GM18858 (cell line): ENCODE results near the gene CAMK2B.

Source experiments
- ATAC-seq: cut with Tn5 transposase; IDR thresholded peaks from one replicate; pipeline ENCODE4 v1.9.1; 2021; ENCODE audit not compliant: unreplicated experiment

Gene CAMK2B

GRCh38 chr7:44275957-44276570 is 49.3 kb downstream of the CAMK2B start:
- ATAC-seq: no peak

GRCh38 chr7:44275146-44275545 is 50.2 kb downstream of the CAMK2B start:
- ATAC-seq: no peak

GRCh38 chr7:44274623-44274975 is 50.8 kb downstream of the CAMK2B start:
- no peak for ATAC-seq

- ATAC-seq: no peak
Observed at GRCh38 chr7:44273681-44274622, 51.4 kb downstream of the CAMK2B start.

- no peak for ATAC-seq
Observed at GRCh38 chr7:44272981-44273380, 52.4 kb downstream of the CAMK2B start.

GRCh38 chr7:44272456-44272855 is 52.9 kb downstream of the CAMK2B start:
- no peak for ATAC-seq

GRCh38 chr7:44269943-44270493 is 55.4 kb downstream of the CAMK2B start:
- ATAC-seq: no peak

GRCh38 chr7:44269417-44269816 is 56.0 kb downstream of the CAMK2B start:
- no peak for ATAC-seq

GRCh38 chr7:44268671-44269070 is 56.7 kb downstream of the CAMK2B start:
- no peak for ATAC-seq

- no peak for ATAC-seq
Observed at GRCh38 chr7:44267719-44268421, 57.5 kb downstream of the CAMK2B start.

GRCh38 chr7:44267178-44267577 is 58.2 kb downstream of the CAMK2B start:
- ATAC-seq: no peak

- ATAC-seq: no peak
Observed at GRCh38 chr7:44266526-44266925, 58.9 kb downstream of the CAMK2B start.

GRCh38 chr7:44265728-44266127 is 59.7 kb downstream of the CAMK2B start:
- ATAC-seq: no peak

- no peak for ATAC-seq
Observed at GRCh38 chr7:44264221-44264931, 61.0 kb downstream of the CAMK2B start.

GRCh38 chr7:44263326-44264082 is 61.9 kb downstream of the CAMK2B start:
- ATAC-seq: no peak

GRCh38 chr7:44262031-44262430 is 63.4 kb downstream of the CAMK2B start:
- ATAC-seq: no peak

GRCh38 chr7:44261240-44261639 is 64.2 kb downstream of the CAMK2B start:
- ATAC-seq: no peak

GRCh38 chr7:44259547-44260457 is 65.6 kb downstream of the CAMK2B start:
- ATAC-seq: no peak
